Central memory CD4-positive, alpha-beta T cell (primary cell): ENCODE data around the gene RASD1.

ENCODE experiments used
- DNase-seq: peaks from one replicate; pipeline ENCODE4 v3.0.0; 2022

Gene RASD1

DNA sequence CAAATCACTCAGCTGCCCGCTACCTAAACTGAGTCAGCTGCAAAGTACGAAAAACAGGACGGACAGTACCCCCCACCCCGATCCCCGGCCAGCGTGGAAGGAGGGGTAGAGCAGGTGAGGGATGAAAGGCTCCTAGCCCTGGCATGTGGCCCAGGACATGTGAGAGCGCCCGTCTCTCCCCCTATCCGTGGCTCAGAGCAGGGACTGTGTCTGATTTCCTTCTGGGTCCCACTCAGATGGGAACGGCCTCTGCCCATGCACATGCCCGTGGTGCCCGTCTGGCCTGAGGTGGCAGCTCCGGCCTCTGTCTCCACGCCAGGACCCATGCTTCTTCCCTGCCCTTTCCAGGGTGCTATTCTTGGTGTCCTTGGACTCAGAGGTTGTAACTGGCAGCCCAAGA, 30.2 kb upstream of the RASD1 start:
- no peak for DNase-seq

DNA sequence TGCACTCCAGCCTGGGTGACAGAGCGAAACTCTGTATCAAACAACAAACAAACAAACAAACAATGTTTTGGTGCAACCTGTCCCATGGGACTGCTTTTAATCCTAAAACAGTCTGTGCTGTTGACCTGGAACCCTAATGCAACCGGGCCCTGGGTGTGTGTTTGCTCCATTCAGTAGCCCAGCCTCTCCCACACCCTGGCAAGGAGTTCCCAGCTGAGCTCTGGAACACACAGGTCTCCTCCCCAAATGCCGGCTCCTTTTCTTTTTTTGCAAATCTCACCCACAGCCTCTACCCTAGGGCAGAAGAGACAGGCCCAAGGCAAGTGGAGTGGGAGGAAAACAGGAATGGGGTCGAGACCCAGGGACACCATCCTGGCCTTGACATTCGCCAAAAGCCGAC, 29.8 kb upstream of the RASD1 start:
- no peak for DNase-seq

DNA sequence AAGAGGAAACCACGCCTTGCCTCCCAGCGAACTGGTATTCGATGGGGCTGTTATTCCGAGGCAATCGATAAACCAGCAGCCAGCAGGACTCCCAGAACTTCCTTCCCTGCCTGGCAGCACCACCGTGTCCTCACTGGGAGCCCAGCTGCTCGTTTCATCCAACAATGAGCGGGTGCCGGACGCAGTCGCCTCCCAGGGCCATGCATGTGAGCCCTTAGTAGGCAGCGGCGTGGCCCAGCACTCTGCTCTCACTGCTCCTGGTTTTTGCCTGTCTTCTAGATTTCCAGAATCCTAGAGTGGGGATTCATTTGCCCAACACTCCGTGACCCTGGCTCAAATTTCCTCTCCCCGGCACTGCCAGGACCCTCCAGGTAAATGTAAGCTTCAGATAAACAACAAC, 29.1 kb upstream of the RASD1 start:
- DNase-seq: no peak

DNA sequence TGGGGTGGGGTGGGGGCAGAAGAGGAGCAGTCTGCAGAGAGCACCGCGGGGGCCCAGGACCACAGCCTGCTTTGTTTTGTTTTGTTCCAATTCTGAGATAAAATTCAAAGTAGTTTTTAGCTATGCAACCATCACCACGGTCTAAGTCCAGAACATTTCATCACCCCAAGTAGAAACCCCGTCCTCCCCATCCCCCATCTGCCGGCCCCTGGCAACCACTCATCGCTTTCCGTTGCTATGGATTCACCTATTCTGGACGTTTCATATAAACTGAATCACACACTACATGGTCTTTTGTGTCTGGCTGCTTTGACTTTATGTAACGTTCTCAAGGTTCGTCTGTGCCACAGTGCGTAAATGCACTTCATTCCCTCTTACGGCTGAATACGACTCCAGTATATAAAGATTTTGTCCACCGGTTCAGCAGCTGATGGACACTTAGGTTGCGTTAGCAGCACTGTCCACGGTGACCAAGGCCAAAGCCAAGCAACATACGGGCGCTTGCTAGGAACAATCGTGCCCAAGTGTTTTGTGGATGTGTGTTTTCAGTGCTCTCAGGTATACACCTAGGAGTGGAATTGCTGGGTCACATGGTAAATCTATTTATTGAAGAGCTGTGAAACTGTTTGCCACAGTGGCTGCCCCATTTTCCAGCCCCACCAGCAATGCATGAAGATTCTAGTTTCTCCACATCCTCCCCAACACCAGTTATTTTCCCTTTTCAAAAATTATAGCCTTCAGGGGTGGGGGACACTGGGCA, 27.7 kb upstream of the RASD1 start:
- DNase-seq: no peak

DNA sequence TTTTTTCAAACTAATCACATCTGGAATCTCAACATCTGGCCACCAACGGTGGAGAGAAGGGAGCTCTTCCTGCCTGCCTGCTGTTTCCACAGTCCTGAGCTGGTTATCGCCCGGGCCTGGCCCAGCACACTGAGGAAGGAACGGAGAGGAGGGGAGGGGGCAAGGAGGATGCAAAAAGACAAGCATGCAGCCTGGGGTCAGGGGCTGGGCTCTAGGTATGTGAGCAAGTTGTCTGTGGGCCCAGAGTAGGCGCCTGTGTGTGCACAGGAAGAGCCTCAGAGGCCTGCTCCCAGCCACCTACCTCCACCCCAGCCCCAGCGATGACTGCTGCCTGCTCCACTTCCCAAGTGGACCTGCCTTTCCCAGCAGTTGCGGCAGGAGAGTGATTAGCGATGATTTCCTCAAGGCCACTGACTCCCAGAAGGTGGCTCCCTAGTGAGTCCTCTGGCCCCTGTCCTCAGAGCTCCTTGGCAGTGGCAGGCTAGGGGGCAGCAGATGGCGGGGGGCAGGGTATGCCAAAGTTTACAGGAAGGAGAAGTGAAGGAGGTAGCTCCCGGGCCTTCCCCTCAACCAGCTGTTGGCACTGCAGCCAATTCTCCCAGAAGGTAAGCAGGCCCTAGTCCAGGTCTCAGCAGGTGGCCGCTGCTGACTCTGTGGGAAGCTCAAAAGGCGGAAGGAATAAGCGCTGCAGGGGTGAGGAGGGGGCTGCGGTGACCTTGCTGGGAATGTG, 27.0 kb upstream of the RASD1 start:
- DNase-seq: no peak

DNA sequence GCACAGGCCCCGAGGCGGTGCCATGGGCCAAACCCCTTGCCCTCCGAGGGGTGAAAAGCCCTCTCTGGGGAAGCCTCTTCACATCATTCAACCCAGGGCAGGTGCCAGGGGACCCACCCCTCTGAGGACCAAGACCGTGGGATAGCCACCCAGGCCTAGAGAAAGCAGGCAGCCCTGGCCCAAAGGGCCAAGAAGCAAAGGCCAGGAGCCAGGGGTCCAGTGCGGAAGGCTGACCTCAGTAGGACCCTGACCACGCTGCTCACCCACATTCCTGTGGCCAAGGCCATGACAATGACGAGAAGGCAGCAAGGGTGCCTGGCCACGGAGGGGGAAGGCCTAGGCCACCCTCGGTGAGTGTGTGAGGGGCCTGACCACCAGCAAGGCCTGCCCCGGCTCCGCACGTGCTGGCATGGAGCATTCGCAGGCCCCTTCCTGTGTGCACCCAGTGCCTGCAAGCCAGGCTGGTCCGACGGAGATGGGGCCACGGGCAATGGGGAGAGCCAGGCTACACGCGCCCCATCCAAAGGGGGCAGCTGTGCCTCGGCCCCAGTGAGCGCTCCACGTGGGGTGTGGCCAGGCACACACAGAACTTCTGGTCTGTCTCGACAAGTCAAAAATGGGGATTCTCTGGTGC, 24.5 kb upstream of the RASD1 start:
- no peak for DNase-seq

DNA sequence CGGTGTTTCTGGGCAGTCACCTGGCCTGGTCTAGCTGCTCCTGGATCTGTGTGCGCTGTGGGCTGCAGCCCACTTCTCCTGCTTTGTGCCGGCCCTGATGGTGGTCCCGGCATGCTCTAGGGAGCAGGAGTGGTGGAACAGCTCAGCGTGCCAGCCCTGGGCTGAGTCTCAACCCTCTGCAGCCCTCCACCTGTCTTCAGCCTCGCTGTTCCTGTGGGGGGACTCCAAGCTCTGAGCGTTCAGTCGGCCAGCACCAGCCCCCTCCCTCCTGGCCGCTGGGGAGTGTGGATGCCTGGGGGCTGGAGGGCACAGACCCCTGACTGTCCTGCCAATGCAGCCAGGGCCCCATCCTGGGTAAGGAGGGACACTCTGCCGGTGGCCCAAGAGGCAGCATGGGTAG, 23.7 kb upstream of the RASD1 start:
- DNase-seq: no peak

DNA sequence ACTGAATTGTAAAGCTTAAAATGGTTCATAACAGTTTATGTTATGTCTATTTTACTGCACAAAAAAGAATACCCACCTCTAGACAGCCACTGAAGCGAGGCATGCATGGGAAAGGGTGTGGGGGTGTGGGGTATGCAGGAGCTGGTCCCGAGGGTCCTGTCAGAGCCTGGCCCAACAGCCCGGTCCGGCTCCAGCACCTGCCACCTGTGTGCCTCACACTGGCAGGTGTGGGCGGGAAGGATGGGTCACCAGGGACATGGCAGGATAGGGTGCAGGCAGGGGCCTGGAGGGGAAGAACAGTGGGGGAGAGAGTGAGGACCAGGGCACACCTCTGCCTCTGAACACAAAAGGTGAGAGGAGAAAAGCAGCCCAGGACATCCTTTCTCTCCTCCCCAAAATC, 22.8 kb upstream of the RASD1 start:
- DNase-seq: no peak

DNA sequence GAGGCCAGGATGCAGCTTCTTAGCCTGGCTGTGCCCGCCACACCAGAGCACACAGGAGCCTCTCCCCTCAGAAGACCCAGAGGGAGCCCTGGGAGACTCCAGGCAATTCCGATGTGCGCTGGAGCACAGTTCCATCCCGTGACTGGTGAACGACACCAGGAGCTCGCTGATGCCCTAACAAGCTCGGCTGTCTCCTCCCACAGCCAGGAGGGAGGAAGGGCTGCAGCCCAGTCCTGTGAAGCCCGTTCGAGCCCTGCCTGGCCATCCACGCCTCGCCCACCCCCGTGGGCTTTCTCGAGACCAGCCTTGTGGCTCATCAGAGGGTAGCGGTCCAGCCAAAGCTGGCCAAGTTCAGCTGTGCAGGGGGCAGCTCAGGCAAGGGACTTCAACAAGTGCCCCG, 21.8 kb upstream of the RASD1 start:
- DNase-seq: no peak

DNA sequence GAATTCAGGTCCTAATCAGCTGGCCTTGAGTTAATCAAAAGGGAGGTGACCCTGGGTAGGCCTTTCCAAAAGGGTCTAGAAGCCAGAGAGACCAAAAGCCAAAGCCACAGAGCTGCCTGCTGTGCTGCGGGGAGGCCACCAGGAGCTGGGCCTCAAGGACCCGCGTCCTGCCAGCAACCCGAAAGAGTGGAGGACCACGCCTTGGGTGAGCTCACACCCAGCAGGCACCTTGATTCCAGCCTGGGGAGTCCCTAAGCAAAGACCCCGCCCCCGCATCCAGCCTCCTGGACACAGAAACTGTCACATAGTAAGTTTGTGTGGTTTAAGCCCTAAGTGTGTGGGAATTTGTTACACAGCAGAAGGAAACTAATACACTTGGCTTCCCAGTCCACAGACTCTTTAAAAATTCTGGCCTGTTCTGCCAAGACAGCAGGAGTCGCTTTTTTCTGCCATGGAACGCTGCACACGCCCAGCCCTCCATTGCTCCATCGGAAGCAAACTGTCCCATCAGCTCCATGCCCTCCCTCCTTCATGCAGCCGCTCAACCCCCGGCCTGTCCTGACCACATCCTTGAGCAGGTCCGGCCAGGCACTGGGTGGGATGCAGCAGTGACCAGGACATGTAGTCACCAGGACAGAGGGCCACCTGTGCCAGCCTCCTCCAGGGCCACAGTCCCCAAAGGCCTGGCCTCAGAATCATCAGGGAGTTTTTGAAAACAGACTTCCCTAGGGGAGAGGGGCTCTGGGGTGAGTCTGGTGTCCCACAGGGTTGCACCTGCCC, 20.9 kb upstream of the RASD1 start:
- DNase-seq: no peak

DNA sequence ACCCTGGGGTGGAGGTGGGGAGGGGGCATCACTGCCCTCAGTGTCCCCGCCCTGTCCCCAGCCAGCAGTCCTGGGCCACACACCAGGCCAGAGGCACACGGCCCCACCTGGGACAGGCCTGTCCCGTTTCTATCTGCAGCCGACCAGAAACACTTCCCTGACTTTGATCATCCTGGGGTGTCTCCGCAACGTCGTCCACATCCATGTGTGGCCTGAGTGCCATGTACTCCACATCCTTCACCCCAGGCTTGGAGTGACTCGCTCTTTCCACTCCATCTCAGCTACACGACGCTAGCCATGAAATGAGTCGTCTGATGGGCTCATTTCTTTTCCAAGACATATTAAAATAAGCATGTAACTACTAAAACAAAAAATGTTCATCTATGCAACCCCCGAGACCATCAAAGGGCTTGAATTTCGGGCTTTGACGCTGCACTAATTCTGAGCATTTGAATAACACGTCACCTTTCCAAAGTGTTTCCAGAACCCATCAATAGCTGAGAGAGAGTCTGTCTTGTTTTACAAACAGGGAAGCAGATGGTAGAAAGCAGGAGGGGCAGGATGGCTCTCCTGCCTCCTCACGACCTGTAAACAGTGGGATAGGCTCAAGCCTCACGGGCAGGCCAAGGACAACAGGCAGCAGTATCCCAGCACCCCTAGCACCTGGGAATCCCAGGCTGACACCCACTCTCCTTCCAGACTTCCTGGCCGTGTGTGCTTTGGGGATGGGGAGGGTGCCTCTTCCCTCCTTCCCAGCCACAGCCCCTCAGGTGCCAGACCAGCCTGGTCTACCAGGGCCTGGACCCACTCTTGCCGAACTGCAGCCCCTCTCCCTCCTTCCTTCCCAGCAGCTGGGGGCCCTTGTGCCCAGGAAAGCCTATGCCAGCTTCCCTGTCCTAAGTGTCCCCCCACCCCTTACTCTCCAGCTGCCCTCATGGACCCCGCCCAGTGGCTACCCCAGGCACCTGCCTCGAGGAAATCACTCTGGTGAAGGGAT, 20.0 kb upstream of the RASD1 start:
- DNase-seq: no peak

DNA sequence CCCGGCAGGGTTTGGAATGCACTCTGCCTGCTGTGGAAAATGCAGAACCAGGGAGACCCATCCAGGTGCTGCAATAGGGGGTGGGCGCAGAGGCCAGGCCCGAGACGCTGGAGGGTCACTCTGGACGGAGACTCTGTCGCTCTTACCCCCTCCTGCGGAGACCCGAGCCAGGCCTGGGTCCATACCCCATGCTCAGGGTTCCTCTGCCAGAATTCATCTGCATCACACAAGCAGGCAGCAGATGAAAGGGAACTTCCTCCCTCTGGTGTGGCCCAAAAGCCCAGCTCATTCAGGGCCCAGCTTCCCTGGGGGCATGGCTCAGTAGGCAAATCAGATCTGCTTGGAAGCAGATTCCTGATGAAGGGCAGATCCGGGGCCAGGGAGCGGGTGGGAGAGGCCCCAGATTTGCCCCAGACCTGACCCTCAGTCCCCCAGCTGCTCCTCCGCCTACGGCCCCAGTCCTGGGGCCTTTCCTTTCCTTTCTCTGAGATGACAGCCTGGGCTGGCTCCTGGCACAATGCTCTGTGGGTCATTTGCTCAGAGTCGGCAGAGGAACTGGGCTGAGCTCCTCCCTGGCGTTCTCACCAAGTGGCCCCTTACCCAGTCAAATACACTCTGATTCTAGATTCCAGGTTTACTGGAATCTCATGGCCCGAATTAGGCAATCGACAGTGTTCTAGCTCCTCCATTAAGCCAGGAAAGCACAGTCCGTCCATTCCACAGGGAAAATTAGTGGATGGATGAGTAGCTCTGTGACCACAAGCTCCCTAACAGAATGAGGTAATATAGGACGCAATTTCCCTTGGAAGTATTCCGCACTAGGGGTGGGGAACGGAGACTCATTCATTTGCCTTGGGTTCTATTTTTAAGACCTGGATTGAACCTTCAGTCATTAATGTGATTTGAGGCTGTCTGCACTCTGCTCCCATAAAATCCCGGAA, 19.1 kb upstream of the RASD1 start:
- DNase-seq: no peak

DNA sequence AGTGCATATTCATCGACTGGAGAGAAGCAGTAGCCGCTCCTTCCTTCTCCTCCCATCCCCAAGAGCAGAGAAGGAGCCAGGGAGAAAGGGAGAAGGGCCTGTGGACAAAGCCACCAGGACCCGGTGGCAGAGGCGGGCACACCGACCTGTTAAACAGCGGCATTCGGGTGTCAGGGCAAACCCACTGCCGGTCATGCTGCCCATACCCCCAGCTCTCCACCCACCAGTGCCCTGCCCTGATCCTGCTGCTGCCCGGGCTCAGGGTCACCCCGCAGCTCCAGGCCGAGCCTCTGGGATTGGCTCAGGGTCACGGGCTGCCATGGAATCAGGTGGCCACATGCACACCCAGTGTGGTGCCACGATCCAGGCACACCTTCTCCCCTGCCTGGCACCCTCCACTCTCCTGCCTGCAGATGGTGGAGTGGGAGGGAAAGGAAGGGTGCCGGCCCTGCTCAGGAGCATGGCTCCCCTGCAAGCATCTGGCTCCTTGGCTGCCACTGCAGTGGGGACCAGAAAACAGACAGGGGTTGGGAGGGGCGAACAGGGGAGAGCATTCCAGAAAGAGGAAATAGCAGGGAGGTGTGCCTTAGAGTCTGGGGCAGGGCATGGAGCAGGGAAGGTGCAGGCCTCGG, 18.3 kb upstream of the RASD1 start:
- DNase-seq: no peak

DNA sequence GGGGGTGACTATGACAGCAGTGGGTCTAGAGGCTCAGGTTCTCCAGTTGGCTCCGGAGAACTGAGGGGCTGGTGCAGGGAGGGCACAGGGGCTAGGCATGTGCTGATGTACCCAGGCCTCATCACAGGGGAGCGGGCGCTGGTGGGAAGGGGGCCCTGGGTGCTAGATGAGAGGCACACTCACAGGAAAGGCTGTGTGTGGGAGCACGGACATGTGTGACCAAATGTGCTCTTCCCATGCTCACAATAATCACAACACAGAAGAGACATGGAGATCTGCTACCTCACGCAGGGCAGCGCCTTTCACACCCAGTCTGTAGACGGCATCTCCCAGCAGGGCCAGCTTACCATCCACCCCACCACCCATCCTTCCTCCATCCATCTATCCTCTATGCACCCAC, 17.4 kb upstream of the RASD1 start:
- no peak for DNase-seq

DNA sequence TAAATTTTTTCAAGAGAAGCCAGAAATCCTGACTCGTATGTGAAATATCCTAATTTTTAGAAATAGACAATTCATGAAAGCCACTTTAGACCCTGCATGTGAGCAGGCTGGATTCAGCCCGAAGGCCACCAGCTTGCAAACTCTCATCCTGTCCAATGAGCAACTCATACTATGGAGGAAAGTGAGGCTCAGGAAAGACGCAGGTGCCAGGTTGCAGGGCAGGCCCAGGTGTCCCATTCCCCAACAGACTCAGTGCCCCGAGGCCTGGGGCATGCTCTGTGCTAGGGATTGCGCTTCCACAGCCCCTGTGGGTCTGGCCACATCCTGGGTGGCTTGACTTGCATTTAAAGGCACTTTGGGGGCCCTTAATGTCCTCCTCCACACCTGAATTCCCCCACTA, 16.7 kb upstream of the RASD1 start:
- no peak for DNase-seq

DNA sequence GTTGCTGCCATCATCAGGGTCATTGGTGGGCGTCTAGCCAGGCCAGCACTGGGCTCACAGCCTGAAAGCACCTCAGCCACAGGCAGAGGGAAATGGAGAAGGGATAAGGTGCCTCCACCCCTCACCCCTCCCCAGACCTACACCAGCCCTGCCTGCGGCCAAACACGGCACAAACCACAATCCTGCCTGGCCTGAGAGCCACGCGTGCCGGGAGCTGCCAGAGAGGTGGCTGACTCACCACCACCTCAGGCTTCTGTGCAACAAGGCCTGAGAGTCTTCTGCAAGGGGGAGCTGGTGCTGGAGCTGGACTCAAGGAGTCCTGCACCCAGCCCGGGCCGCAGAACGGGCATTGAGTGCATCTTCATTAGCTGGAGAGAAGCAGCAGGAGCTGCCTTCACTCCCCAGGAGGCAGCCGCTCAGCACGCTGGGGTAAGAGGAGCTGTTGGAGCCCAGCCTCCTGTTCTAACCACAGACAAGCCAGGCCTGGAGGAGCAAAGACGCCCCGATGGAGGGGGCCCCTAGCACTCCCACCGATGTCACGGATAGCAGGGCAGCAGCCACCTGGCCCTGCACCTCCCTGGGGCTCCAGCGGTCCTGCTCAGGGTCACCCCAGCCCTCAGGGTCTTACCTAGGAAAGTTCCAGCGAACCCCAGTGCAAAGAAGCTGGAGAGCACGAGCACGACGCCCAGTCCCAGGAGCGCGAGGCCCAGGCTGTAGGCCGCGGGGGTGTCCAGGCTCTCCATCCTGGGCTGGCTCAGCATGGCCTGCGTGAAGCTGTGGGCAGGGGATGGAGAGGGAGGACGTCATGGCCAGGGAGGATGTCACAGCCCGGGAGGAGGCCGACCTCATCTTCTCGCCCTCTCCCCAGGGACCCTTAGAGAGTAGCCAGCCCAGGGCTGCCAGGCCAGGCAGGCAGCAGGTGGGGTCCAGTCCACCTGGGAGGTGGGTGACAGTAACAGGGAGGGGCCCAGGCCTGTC, 16.0 kb upstream of the RASD1 start:
- no peak for DNase-seq

DNA sequence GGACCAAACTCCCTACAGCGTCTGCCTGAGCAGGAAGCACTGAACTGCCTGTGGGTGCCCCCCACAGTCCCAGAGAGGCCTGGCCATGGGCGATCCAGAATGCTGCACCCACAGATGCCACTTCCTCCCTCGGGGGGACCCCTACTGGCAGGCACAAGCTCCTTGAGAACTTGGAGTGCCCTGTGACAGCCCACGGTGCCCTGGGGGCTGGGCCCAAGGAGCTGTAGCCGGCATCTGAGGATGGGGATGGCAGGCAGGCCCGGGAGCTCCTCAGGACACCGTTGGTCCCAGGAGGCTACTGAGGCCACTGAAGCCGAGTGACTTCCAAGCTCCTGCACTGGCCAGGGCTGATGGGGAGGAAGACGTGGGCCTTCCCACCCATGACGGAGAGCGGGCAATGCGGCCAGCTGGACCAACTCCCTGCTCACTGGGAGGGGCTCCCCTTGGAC, 15.1 kb upstream of the RASD1 start:
- DNase-seq: no peak

DNA sequence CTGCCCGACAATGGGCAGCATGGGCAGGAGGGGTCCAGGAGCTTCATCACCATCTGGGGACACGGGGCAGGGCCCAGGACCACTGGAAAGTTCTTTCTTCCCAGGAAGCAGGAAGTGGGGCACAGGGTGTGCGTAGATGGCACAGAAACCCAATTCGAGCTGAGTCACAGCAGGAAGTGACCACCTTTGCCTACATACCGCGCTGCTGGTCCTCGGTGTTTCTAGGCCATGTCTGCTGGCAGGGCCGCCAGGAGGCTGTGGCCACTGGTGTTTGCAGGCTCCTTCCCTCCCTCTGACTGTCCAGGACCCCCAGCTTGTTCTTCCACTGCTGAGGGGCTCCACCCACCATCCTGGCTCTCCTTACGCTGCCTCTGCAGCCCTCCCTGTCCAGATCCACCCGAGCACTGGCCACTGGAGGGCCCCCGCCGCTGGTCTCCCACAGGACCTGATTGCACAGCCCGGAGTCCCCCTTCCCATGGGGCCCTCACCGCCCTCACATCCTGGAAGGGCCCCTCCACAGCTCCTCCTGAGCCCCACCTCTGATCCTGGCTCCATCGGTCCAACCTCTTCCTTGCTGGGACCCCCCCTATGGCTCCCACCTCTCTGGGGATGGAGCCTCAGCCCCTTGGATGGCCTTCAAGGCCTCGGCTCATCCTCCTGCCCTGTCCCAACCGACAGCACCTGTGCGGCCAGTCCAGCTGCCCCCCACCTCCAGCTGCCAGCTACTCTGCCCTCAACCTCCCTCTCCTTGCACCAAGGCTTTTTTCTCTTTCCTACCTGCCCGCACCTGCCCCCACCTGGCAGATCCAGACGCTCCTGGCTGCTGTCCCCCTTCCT, 14.5 kb upstream of the RASD1 start:
- no peak for DNase-seq
